ENCODE measurements around the gene CYB561.

- TF ChIP-seq POLR2A (IDR thresholded peaks at IDR 0.05) (no peak), CTCF (IDR thresholded peaks at IDR 0.05) (no peak)
Measured at GRCh38 chr17:63419398-63419797, 26.7 kb downstream of the CYB561 start.

Data from lower leg skin (tissue), 3 donors.